Activated naive CD8-positive, alpha-beta T cell treated with anti-CD3 and anti-CD28 coated beads, Interleukin-2, amount 50 U/mL, for 16 hours (primary cell): ENCODE measurements around the gene PKNOX2.

Source experiments
- DNase-seq: peaks from one replicate; pipeline ENCODE4 v3.0.0-alpha.2; 2020; ENCODE audit warnings: low read depth, low spot score

PKNOX2 gene

DNA sequence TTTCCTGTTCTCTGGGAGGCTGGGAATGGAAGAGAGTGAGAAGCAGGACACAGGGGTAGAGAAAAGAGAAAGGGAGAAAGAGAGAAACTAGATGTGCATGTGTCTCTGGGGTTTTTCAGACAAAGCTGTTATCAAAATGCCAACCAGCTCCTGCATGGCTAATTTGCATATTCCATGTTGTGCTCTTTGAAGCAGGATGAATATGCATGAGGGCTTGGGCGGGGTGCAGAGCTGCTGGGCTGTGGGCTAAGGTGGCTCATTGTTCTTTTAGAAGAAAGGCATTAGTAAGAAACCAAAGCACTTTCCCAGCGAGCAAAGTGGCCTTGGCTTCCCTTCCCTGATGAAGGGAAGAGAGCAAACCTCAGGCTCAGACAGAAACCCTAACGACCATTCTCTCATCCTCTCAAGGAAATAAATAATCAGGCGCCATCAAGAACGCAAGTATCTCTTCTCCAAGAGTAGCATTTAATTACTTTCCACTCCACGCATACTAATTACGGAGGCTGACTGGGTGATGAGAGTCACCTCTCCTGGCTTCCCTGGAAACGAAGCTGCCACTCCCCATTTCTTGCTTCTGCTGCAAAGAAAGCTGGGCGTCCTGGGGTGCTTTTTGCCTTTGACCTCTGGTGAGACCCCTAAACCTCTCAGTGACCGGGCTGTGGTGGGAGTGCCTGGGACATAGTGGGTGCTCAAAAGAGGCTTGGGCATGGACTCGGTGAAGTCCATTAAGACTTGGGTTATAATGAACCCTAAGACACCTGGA lies 277.3 kb downstream of the PKNOX2 start:
- DNase-seq = no peak

DNA sequence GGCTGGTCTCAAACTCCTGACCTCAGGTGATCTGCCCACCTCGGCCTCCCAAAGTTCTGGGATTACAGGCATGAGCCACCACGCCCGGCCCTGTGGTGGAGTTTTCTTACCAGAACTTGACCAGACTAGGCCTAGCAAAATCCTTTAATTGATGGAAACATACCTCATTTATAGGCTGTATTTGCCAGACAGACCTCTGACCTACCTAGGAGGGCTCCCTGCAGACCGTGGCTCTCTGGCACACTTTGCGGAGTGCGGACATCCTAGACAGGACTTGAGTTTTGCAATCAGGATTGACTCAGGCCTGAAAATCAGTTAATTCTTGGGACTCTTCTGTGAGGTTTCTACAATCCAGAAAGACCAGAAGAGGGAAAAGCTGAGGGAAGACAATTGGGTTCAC lies 278.4 kb downstream of the PKNOX2 start:
- no peak for DNase-seq

DNA sequence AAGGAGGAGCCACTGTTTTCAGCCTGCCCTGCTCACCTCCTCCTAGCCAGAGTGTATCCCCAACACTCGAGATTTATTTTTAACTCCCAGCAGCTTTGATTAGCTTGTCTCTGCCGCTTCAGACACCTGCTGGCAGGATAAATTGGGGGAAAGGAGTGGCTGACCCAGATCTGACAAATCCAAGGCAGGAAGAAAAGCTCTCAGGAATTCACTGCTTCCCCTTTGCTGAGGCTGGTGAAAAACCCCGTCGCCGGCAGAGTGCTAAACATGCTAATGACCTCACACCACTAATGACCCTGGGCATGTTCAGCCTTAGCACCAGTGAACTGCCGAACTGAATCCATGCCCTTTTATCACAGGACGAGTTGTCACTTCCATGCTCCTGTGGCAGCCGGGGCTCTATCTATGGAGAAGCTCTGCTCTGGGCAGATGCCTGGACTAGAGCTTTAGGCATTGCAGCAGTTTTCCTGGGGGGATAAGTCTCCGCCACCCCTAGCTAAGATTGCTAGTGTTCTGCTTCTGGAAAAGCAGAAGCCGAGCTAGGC lies 279.3 kb downstream of the PKNOX2 start:
- DNase-seq = no peak

DNA sequence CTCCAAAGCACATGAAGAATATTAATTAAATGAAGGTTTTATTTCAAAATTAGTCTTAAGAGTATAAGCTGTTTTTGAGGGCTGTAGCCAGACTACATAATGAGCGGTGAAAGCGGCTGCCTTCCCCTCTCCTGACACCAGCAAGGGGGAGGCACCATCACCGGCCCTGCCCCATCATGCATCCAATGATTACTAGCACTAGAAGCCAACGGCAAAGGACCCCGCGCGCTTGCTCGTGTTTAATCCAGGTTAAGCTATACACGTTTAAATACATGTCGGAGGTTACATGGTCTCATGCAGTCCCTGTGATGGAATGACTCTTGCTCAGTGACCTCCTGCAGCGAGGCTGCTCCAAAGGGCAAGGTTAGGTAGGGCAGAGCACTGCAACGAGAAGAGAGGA lies 281.2 kb downstream of the PKNOX2 start:
- no peak for DNase-seq

DNA sequence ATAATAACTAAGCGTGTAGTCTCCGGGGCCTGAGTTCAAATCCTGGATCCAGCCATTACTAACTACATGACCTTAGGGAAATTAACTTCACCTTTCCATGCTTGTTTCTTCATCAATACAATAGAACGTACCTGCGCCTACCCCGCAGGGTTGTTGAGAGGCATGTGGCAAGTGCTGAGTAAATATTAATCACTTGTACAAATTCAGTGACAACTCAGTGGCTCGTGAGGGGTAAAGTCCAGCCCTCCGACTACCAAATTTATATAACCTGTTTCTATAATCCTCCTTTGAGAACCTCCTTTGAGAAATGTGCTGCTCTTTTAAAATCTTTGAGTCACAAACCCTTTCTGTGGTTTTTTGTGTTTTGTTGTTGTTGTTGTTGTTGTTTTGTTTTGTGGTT lies 281.7 kb downstream of the PKNOX2 start:
- no peak for DNase-seq

DNA sequence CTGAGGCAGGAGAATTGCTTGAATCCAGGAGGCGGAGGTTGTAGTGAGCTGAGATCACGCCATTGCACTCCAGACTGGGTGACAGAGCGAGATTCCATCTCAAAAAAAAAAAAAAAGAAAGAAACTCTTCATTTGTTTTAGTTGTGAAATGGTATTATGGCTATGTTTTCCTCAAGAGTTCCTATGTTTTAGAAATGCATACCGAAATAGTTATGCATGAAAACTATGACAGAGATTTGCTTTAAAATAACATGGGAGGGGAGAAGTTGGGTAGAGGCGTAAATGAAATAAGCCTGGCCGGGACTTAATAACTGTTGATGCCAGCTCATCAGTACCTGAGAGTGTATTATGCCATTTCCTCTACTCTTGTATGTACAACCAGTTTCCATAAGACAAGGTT lies 283.2 kb downstream of the PKNOX2 start:
- DNase-seq = no peak

DNA sequence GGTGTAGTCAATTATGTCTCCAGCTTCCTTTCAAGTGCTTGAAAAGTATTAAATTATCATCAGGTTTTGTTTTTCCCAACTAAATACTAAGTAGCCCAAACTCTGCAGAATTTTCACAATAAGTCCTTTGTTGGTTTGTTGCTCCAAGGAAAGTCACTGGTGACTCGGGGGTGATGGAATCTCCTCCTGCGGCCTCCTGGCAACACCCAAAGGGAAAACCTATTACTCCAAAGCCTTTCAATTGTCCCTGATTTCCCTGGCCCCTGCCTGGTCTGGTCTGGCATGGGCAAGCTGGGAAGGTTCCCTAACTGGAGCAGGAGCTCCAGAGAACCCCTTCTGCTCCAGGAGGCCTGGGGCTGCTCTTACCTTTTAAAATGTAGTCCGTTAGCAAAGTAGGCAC lies 283.6 kb downstream of the PKNOX2 start:
- no peak for DNase-seq

DNA sequence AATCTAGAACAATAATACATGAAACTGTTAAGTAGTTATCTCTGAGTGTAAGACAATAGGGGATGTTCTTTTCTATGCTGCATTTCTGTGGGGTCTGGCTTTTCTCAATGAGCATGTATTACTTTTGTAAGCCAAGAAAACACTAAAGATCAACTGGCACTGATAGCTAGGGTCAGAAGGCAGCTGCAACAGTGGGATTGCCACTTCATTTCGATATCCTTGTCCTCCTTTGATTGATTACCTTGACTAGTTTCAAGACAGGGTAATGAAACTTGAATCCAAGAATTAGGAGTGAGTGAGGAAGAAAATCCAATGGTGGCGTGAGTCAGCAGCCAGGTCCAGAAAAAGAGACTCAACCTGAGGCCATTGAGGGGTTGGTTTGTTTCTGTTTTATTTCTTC lies 285.0 kb downstream of the PKNOX2 start:
- DNase-seq = no peak

DNA sequence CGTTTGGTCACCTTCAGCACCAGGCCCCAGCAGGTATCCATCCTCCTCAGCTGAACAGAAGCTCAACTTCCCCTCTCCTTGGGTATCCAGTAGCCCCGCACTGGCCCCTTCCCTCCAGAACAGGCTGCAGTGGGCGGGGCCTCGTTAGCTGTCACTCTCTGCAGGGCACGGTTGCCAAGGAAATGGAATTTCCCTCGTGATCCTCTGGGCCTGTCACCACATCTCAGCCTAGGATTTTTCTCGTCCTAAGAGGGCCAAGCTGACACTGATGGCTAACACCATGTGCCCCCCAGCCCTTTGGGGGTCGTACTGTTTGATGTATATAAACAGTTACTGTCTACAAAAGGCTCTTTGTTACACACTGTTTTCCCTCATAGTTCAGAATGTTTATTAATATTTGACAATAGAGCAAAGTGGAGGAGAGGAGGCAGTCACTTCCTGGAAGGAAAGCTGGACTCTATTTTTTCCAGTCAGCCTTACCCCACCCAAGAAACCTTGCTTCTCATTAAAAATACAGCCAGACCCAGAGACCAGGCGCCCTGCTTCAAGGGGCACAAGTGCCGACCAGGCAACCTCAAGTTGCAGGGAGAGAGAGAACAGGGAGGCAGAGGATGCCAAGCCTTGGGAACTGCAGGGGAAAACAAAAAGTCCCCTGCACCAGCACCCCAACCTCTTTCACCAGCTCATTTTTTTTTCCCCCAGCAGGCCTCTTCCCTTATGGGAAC lies 287.0 kb downstream of the PKNOX2 start:
- DNase-seq = no peak

DNA sequence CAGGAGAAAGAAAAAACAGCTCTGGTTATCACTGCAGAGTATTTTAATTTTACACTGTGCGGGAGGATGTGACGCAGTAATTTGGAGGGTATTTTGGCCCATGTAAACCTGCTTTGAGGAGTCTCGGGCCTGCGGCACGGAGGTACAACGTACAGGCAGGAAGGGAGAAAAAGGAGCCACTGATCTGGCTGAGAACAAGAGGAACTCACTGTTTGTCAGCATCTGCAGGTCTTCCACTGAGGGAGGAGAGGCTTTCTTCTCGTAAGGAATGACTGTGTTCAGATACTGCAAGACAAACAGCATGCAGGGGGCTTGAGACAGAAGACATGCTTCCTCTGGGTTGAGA lies 287.5 kb downstream of the PKNOX2 start:
- no peak for DNase-seq

DNA sequence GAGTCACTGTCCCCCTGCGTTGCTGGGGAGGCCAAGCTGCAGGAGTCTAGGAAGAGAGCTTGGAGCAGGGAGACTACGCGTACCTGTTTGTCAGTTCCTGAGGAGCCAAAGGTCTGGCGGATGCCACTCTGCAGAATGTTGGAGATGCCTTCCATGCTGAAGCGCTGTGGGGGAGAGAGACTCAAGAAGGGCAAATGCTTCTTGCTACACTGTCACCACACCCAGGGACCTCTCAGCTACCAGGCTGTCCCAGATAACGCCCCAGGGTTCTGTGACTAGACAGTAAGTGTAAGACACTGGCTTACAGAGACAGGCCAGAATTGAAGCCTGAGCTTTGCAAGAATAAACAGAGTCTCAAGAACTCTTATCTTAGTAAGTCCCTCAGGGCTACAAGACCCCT lies 289.5 kb downstream of the PKNOX2 start:
- DNase-seq = no peak

DNA sequence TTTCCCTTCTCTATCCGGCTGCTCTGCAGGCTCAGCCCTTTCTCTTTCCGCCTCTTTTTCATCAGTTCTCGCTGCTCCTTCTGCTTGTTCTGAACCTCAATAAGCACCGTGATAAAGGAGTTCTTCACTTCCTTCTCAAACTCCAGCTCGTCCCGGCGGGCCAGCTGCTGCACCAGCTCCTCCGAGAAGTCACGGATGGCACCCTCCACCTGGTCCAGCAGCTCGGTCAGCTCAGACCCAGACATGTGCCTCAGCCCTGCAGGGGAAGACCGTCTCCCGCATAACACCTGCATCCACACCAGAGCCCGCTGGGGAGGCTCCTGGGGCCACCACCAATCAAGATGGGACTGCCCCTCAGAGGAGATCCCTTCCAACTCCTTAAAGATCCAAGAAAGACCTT lies 291.3 kb downstream of the PKNOX2 start:
- DNase-seq = no peak

DNA sequence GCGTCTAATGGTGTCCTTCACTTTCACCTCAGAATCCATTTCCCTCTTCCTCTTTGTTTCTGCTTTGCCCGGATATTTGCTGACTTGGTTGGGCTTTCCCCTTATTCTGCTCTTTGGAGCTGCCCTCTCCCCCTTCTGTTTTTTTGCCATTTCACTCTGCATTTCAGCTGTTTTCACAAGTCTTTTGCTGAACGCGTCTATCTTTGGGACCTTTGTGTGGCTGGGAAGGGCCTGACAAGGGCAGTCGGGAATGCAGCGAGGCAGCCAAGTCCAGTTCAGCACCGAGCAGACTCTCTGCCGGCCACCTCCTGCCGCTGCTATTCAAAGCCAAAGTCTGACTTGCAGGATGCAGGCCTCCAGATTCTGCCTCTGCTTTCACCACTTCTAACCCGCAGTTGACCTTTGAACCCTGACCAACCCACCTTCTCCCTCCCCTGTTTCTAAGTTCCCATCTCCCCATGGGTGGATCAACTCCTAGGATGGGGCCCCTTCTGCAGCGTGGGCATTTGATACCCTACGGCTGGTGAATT lies 293.3 kb downstream of the PKNOX2 start:
- no peak for DNase-seq

DNA sequence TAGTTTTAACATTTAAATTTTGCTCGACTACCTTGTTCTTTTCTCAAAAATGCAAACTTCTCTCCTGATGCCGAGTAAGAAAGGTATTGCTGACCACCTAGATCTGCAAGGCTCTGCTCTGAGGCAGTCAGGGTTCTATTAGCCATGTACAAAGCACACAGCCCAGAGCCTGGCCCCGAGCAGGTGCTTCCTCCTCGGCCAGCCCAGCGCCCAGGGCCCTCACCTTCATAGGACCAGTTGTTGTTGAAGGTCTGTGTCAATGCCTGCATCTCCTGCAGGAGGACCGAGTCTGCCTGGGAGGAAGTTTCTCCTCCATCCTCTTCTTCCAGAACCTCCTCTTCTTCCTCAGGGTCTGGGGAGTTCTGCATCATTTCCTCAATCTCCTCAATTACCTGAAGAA lies 295.7 kb downstream of the PKNOX2 start:
- no peak for DNase-seq

DNA sequence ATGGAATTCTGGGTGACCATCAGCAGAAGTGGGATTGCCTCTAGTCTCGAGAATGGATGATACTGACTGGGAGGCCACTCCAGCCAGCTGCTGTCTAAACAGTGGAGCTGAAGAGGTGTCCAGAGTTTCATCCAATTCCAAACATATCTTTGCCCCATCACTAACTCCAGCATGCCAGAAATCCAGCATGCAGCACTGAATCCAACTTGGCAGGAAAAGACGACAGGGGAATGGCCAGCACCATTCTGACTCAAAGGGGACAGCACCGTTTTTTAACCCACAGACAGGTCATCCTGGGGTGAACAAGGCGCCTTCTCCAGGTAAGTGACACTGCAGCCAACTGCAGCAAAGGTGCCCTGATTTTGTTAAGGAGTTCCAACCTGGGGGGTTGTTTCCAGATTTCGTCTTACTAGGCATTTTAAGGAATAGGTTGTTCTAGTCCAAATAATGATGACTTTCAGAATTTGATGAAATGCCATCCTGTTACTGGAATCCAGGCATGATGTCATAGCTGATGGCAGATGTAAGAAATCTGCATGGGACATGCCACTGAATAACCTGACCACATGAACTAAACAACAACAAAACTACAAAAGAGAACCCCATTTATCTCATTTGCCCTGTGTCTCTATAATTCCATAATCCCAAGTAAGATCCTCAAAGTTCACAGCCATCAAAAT lies 299.2 kb downstream of the PKNOX2 start:
- DNase-seq = no peak

DNA sequence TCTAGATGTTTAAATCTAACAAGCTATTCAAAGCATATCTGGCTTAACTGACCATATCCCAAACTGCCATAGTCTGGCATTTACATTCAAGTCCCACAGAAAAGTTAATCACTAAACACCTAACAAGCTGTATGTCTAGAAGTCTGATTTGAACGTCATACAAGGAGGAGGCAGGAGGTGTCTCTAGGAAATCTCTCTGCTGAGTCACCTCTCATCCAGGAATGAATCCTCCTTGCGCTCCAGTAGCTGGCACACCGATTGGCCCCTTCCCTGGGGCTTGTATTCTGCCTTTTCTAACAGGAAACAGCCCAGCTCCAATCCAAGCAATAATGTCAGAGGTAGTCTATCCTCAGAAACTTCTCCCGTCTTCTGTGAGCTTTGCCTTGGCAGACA lies 299.7 kb downstream of the PKNOX2 start:
- no peak for DNase-seq

DNA sequence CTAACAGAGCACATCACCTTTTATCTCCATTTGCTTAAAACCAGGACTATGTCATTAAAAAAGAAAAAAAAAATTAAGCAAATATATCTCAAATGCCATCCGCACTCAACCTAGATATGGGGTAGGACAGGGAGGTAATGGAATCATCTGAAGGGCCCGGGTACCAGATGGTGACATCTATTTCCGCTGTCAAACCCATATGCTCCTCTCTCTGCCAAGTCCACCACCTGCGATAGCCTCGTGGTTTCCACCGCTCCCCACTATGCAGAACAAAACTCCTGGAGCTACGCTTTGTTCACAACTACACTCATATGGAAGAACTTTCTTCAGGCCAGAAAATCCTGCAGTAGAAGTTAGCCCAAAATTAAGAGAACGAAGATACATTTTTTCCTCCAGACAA lies 300.1 kb downstream of the PKNOX2 start:
- DNase-seq = no peak

DNA sequence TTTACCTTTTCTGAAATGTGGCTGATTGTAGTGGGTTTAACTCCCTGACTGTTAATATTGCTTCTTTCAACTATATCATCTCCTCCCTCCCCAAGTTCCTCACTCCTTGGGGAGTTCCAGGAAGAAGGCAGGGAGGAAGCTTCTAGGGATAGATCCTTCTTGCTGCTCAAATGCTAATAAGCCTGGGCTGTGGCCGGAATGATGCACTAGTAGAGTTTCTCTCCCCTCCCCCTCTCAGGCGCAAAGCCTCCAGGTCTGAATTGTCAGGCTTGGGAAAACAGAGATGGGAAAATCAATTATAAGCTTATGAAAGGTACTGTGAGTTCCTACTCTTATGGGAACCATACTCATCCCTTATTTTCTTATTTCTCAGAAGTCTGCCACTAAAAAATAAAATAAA lies 300.7 kb downstream of the PKNOX2 start:
- no peak for DNase-seq

DNA sequence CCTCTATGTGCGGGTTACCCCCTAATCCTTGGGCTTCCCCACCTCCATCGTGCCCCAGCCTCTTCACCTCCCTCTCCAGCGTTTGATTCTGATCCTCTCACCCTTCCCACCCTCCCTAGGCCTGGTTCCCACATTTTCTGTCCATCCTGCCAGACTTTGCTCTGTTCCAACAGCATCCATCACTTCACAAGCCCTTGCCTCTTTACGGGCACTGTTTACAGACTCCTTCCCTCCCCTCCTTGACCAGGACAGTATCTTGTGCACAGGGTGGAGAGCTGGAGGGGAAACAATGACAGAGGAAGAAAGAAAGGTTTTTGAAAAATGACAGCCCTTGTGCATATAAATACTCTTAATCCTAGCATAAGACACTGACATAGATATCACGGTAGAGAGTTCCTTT lies 301.1 kb downstream of the PKNOX2 start:
- DNase-seq = no peak

DNA sequence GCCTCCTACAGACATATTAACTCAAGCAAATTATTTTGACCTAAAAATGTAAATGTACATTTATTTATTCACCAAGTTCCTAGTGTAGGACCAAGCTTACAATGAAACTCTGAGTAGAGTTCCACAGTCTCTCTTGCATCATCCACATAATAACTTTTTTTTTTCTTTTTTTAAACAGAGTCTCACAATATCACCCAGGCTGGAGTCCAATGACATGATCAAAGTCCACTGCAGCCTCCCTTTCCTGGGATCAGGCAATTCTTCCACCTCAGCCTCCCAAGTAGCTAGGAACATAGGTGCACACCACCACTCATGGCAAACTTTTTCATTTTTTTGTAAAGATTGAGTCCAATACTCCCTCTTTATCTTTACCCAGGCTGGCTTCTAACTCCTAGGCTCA lies 303.5 kb downstream of the PKNOX2 start:
- DNase-seq = no peak

DNA sequence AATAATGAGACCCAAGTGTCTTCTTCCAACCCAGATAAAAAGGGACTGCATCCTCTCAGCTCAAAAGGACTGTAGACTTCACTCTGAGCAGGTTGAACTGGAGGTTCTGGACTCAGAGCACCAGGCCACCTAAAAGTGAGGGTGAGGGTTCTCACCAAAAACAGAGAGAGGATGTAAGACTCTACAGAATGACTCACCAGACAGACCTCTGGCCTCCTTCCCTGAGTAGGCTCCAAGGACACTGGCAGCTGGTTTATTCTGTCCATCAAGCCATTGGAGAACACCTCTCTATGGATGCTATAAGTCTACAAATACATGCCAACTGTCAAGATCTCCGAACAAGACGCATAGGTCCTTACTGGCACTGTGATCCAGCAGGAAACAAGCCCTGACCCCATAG lies 304.3 kb downstream of the PKNOX2 start:
- DNase-seq = no peak

DNA sequence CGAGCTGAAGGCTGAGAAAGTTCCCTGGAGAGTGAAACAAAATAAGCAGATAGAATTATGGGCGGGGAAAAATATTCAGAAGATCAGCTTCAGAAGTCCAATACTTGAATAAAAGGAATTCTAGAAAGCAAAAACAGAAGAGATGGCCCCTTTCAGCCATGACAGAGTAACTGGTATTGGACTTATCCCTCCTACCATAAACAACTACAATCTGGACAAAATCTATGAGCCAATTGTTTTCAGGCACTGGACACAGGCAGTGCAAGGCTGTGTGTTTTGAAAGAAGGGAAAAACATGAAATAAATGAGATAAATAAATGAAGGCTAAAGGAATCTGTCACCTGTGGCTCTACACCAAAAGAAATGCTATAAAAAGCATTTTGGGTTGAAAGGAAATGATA lies 305.8 kb downstream of the PKNOX2 start:
- no peak for DNase-seq

DNA sequence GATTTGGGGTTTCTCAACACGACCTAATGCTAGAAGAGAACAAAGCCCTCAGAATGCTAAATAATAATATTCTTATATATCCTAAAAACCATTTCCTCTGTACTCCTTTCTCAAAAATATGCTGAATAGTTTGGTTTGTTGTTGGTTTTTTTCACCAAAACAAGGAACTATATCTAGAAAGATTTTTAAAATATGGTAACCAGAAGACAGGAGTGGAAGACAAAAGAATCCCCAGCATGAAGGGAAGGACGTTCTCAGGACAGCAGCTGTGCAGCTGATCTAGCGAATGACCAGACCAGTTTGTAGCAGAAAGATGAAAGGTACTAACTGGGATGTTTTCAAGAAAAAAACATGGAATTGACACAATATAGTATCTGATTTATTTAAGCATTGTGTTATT lies 312.2 kb downstream of the PKNOX2 start:
- DNase-seq = no peak
